HG02610 (cell line): ENCODE results near the gene SH3BP5.
A peak's percentile ranks its signal among the peaks of the same experiment; 100 is the strongest.

Experiments
- ATAC-seq: cut with Tn5 transposase; IDR thresholded peaks from one replicate; pipeline ENCODE4 v1.9.1; 2021; ENCODE audit warnings: mild to moderate bottlenecking, moderate library complexity; ENCODE audit not compliant: unreplicated experiment

SH3BP5 gene

GRCh38 chr3:15326673-15327072 is 5.7 kb downstream of the SH3BP5 start:
- ATAC-seq, result no peak

- ATAC-seq, result no peak
Measured at GRCh38 chr3:15326037-15326436, 6.3 kb downstream of the SH3BP5 start.

GRCh38 chr3:15325228-15325627 is 7.2 kb downstream of the SH3BP5 start:
- no peak for ATAC-seq

- no peak for ATAC-seq
Measured at GRCh38 chr3:15324379-15324808, 8.0 kb downstream of the SH3BP5 start.

- ATAC-seq, result no peak
Measured at GRCh38 chr3:15323063-15323462, 9.3 kb downstream of the SH3BP5 start.

- ATAC-seq, result no peak
Measured at GRCh38 chr3:15321349-15321748, 11.0 kb downstream of the SH3BP5 start.

- no peak for ATAC-seq
Measured at GRCh38 chr3:15319575-15319974, 12.8 kb downstream of the SH3BP5 start.

- ATAC-seq, result no peak
Measured at GRCh38 chr3:15319136-15319535, 13.2 kb downstream of the SH3BP5 start.

- ATAC-seq, result no peak
Measured at GRCh38 chr3:15318661-15319060, 13.7 kb downstream of the SH3BP5 start.

- no peak for ATAC-seq
Measured at GRCh38 chr3:15316998-15317435, 15.4 kb downstream of the SH3BP5 start.

- ATAC-seq, result no peak
Measured at GRCh38 chr3:15315003-15315402, 17.4 kb downstream of the SH3BP5 start.

GRCh38 chr3:15314276-15314675 is 18.1 kb downstream of the SH3BP5 start:
- ATAC-seq, result no peak

GRCh38 chr3:15313461-15313860 is 18.9 kb downstream of the SH3BP5 start:
- ATAC-seq, result no peak

- ATAC-seq, result no peak
Measured at GRCh38 chr3:15312550-15312949, 19.8 kb downstream of the SH3BP5 start.

- peak; percentile 98 for ATAC-seq
Measured at GRCh38 chr3:15310491-15311370, 21.7 kb downstream of the SH3BP5 start.

GRCh38 chr3:15309662-15310335 is 22.6 kb downstream of the SH3BP5 start:
- ATAC-seq, result no peak

GRCh38 chr3:15307580-15307979 is 24.8 kb downstream of the SH3BP5 start:
- ATAC-seq, result no peak

GRCh38 chr3:15306979-15307359 is 25.4 kb downstream of the SH3BP5 start:
- no peak for ATAC-seq

- ATAC-seq, result no peak
Measured at GRCh38 chr3:15305359-15305844, 27.0 kb downstream of the SH3BP5 start.

GRCh38 chr3:15303728-15304127 is 28.7 kb downstream of the SH3BP5 start:
- ATAC-seq, result no peak

GRCh38 chr3:15303216-15303615 is 29.2 kb downstream of the SH3BP5 start:
- no peak for ATAC-seq

- ATAC-seq, result no peak
Measured at GRCh38 chr3:15301761-15302160, 30.6 kb downstream of the SH3BP5 start.
